H9 (cell line): ENCODE measurements around the gene CUBN. TPM values are rescaled to one million over a fixed set of nuclear protein-coding genes. Genes with fewer than 3 reads are reported as not detected.

Source experiments
- DNase-seq: peaks from one replicate; pipeline ENCODE4 v3.0.0-alpha.2; 2017
- H2AFZ ChIP-seq: one replicate; pipeline ENCODE4 v1.6.1; 2013; ENCODE audit warnings: mild to moderate bottlenecking, low read length, control low read depth, moderate library complexity
- H2AK5ac ChIP-seq: 2 replicates; pipeline ENCODE4 v1.6.1; 2013; ENCODE audit warnings: low read length, control low read depth, mixed read lengths; ENCODE audit not compliant: insufficient read length
- H2BK120ac ChIP-seq: one replicate; pipeline ENCODE4 v1.6.1; 2013; ENCODE audit warnings: low read depth, mild to moderate bottlenecking, low read length, control low read depth, inconsistent platforms; ENCODE audit not compliant: poor library complexity, severe bottlenecking
- H2BK12ac ChIP-seq: 2 replicates; pipeline ENCODE4 v1.6.1; 2013; ENCODE audit warnings: low read length, control low read depth, mixed read lengths, low read depth; ENCODE audit not compliant: insufficient read length
- H2BK15ac ChIP-seq: 2 replicates; pipeline ENCODE4 v1.6.1; 2013; ENCODE audit warnings: low read depth, low read length, control low read depth
- H2BK20ac ChIP-seq: one replicate; pipeline ENCODE4 v1.6.1; 2013; ENCODE audit warnings: low read depth, mild to moderate bottlenecking, low read length, control low read depth, inconsistent platforms; ENCODE audit not compliant: poor library complexity, severe bottlenecking
- H2BK5ac ChIP-seq: 2 replicates; pipeline ENCODE4 v1.6.1; 2013; ENCODE audit warnings: low read length, control low read depth, mixed read lengths; ENCODE audit not compliant: insufficient read length
- H3K14ac ChIP-seq: 2 replicates; pipeline ENCODE4 v1.6.1; 2013; ENCODE audit warnings: low read length, control low read depth; ENCODE audit not compliant: insufficient read depth
- H3K18ac ChIP-seq: 2 replicates; pipeline ENCODE4 v1.6.1; 2013; ENCODE audit warnings: low read depth, mild to moderate bottlenecking, mixed read lengths, low read length, control low read depth; ENCODE audit not compliant: insufficient read length
- H3K23ac ChIP-seq: 2 replicates; pipeline ENCODE4 v1.6.1; 2013; ENCODE audit warnings: low read length, control low read depth, mixed read lengths, low read depth; ENCODE audit not compliant: insufficient read length
- H3K23me2 ChIP-seq: 2 replicates; pipeline ENCODE4 v1.6.1; 2013; ENCODE audit warnings: low read depth, mild to moderate bottlenecking, mixed read lengths, low read length, control low read depth; ENCODE audit not compliant: insufficient read length, poor library complexity, severe bottlenecking
- H3K27ac ChIP-seq: 2 replicates; pipeline ENCODE4 v1.5.1; 2013; ENCODE audit warnings: low read length, control low read depth, mixed read lengths, low read depth; ENCODE audit not compliant: insufficient read length
- H3K27me3 ChIP-seq: 2 replicates; pipeline ENCODE4 v1.6.1; 2013; ENCODE audit warnings: low read length, control low read depth, inconsistent platforms; ENCODE audit not compliant: insufficient read depth
- H3K4ac ChIP-seq: 2 replicates; pipeline ENCODE4 v1.6.1; 2013; ENCODE audit warnings: low read depth, mild to moderate bottlenecking, control low read depth, inconsistent platforms, low read length, moderate library complexity
- H3K4me1 ChIP-seq: 2 replicates; pipeline ENCODE4 v1.6.1; 2013; ENCODE audit warnings: low read length, control low read depth, inconsistent platforms; ENCODE audit not compliant: insufficient read depth
- H3K4me2 ChIP-seq: 2 replicates; pipeline ENCODE4 v1.6.1; 2013; ENCODE audit warnings: low read length, control low read depth, mixed read lengths; ENCODE audit not compliant: insufficient read length, insufficient read depth
- H3K56ac ChIP-seq: 2 replicates; pipeline ENCODE4 v1.6.1; 2013; ENCODE audit warnings: low read depth, mild to moderate bottlenecking, mixed read lengths, low read length, control low read depth; ENCODE audit not compliant: insufficient read length
- H3K79me1 ChIP-seq: 2 replicates; pipeline ENCODE4 v1.6.1; 2013; ENCODE audit warnings: low read depth, mild to moderate bottlenecking, moderate library complexity, low read length, control low read depth, inconsistent platforms; ENCODE audit not compliant: insufficient read depth, poor library complexity, severe bottlenecking
- H3K79me2 ChIP-seq: 2 replicates; pipeline ENCODE4 v1.6.1; 2013; ENCODE audit warnings: low read length, control low read depth, inconsistent platforms; ENCODE audit not compliant: insufficient read depth
- H3K9ac ChIP-seq: 2 replicates; pipeline ENCODE4 v1.6.1; 2013; ENCODE audit warnings: low read length, control low read depth, mixed read lengths; ENCODE audit not compliant: insufficient read length; ENCODE audit errors: extremely low read depth
- H3K9me3 ChIP-seq: one replicate; pipeline ENCODE4 v1.6.1; 2013; ENCODE audit warnings: low read depth, low read length, inconsistent platforms; ENCODE audit not compliant: control insufficient read depth
- H3T11ph ChIP-seq: one replicate; pipeline ENCODE4 v1.6.1; 2013; ENCODE audit warnings: mild to moderate bottlenecking, low read length, control low read depth, inconsistent platforms
- H4K20me1 ChIP-seq: one replicate; pipeline ENCODE4 v1.6.1; 2013; ENCODE audit not compliant: control insufficient read depth, insufficient read length, insufficient read depth
- H4K5ac ChIP-seq: 2 replicates; pipeline ENCODE4 v1.6.1; 2013; ENCODE audit warnings: low read depth, mild to moderate bottlenecking, mixed read lengths, low read length, control low read depth; ENCODE audit not compliant: insufficient read length
- H4K8ac ChIP-seq: replicated peaks from 2 replicates; pipeline ENCODE4 v1.6.1; 2013; ENCODE audit warnings: low read length, control low read depth, mixed read lengths, low read depth; ENCODE audit not compliant: insufficient read length
- H4K91ac ChIP-seq: 2 replicates; pipeline ENCODE4 v1.6.1; 2013; ENCODE audit warnings: low read depth, mild to moderate bottlenecking, moderate library complexity, mixed read lengths, low read length, control low read depth; ENCODE audit not compliant: insufficient read length
- H3K27ac Mint-ChIP-seq, 3 experiments: 2 replicates in 2 of 3; 3 replicates in 1 of 3; pipeline ENCODE4 v1.8.0; 2020 to 2021; ENCODE audit warnings: mixed read lengths in 3 of 3, mild to moderate bottlenecking in 1 of 3, moderate library complexity in 1 of 3
- H3K27me3 Mint-ChIP-seq: 2 replicates; pipeline ENCODE4 v1.8.0; 2021; ENCODE audit warnings: low read depth, mild to moderate bottlenecking, moderate library complexity, mixed read lengths
- H3K36me3 Mint-ChIP-seq, 3 experiments: 2 replicates in 2 of 3; 3 replicates in 1 of 3; pipeline ENCODE4 v1.8.0; 2020 to 2021; ENCODE audit warnings: low read depth in 3 of 3, mixed read lengths in 3 of 3; ENCODE audit not compliant: insufficient read depth in 1 of 3
- H3K4me1 Mint-ChIP-seq, 2 experiments: 2 replicates each; pipeline ENCODE4 v1.8.0; 2020; ENCODE audit warnings: mixed read lengths in 2 of 2
- H3K4me3 Mint-ChIP-seq, 2 experiments: 2 replicates in 1 of 2; 3 replicates in 1 of 2; pipeline ENCODE4 v1.8.0; 2020 to 2021; ENCODE audit warnings: mild to moderate bottlenecking in 2 of 2, mixed read lengths in 2 of 2, moderate library complexity in 1 of 2
- H3K9me3 Mint-ChIP-seq, 2 experiments: 2 replicates in 1 of 2; 3 replicates in 1 of 2; pipeline ENCODE4 v1.8.0; 2020; ENCODE audit warnings: mild to moderate bottlenecking in 2 of 2, mixed read lengths in 2 of 2, moderate library complexity in 1 of 2
- CTCF ChIP-seq: fragments of 200-600 bp; sonication (generic); conservative IDR thresholded peaks from 3 replicates; pipeline ENCODE4 v1.8.0; 2021; ENCODE audit warnings: antibody characterized with exemption, mild to moderate bottlenecking
- WGBS: extraction: QIAGEN DNeasy Blood & Tissue Kit; methylation state at CpG from one replicate; pipeline ENCODE4 v1.1.7; 2013; ENCODE audit warnings: missing lambda C conversion rate, low lambda C conversion rate, mixed read lengths; ENCODE audit not compliant: insufficient read length; ENCODE audit errors: extremely low coverage; 5-methylcytosine and 5-hydroxymethylcytosine counted together
- total RNA-seq: library from RNA; stranded (reverse); gene quantifications from 2 replicates; pipeline ENCODE4 v1.2.1, GENCODE V29; 2021

Gene CUBN
- total RNA-seq, 1 experiment from 2014 or later, result 0.26 TPM

DNA sequence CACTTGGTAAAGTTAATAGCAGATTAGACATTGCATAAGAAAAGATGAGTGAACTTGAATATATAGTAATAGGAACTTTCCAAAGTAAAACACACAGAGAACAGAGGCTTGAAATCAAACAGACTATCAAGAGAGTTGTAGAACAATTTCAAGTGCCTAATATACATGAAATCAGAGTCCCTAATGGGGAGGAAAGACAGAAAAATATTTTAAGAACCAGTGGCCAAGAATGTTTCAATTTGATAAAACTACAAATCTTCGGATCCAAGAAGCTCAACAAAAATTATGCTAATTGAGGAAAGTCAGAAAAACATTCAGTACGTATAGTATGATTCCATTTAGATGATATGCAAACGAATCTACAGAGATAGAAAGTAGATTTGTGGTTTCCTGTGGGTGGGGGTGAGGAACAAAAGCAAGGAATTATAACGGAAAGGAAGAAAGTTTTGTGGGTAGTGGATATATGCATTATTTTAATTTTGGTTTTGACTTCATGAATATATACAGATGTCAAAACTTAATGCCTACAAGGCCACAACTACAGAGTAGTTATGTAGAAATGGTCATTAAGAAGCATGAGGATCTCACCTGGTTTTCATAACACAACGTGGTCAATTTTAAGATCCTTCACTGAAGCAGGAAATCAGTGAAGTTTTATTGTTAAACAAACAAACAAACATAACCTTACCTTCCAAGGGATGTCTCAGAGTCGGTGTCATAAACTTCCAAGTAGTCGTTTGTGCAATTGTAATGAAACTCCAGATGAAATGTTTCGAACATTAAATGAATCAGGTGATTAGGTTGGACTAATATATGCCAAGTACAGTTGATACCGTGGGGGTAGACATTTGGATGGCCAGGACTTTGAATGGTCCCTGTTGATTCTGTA, 62.0 kb downstream of the CUBN start:
- peaks cover 9 to 21% of the 10 kb centered on the region in 2 experiments for H3K4me1 Mint-ChIP-seq
- Histone ChIP-seq H3K79me1 (no peaks in the 10 kb centered on the region), H4K5ac (no peak overlapping the region), H3K27ac (no peak overlapping the region), H2BK5ac (no peak overlapping the region), H4K91ac (no peak overlapping the region), H3T11ph (no peak overlapping the region), H3K27me3 (no peaks in the 10 kb centered on the region), H3K4me1 (0 out of 2 replicates have a peak, but pooled peaks cover 3% of the 10 kb centered on the region), H3K9me3 (no peaks in the 10 kb centered on the region), H3K23me2 (no peaks in the 10 kb centered on the region), H2BK15ac (no peak overlapping the region), H2BK120ac (no peak overlapping the region), H3K4me2 (no peak overlapping the region), H3K79me2 (no peaks in the 10 kb centered on the region), H3K14ac (no peak overlapping the region), H3K56ac (no peak overlapping the region), H2AFZ (no peak overlapping the region), H3K4ac (no peak overlapping the region), H3K18ac (no peak overlapping the region), H4K20me1 (no peaks in the 10 kb centered on the region), H2BK20ac (no peak overlapping the region), H3K23ac (no peak overlapping the region), H3K9ac (no peak overlapping the region), H4K8ac (no peak overlapping the region), H2BK12ac (no peak overlapping the region), H2AK5ac (no peak overlapping the region)
- no peak overlapping the region for H3K27ac Mint-ChIP-seq
- no peak for TF ChIP-seq CTCF
- H3K27me3 Mint-ChIP-seq, result no peaks in the 10 kb centered on the region
- H3K36me3 Mint-ChIP-seq, result peaks cover 0 to 4% (median 0%) of the 10 kb centered on the region in 3 experiments; a peak in 2 of 7 replicates
- peaks cover 0 to 6% of the 10 kb centered on the region in 2 experiments; a peak in 2 of 5 replicates for H3K9me3 Mint-ChIP-seq
- no peak for DNase-seq
- WGBS, result 100% methylated on average over 1 of the region's 9 CpGs
- H3K4me3 Mint-ChIP-seq, result no peak overlapping the region
